Stomach (tissue), 9 donors: ENCODE data around the gene ODAD4. TPM values are rescaled to one million over a fixed set of nuclear protein-coding genes. Genes with fewer than 3 reads are reported as not detected.

Source experiments
- DNase-seq, 2 donors: peaks; one replicate each; pipeline versions ENCODE4 v3.0.0 to v3.0.0-alpha.2; 2013 to 2019
- H3K27ac ChIP-seq, 5 donors: fragments of 200-600 bp in 4 of 5; sonication (generic) in 4 of 5; one replicate each; pipeline ENCODE4 v1.5.1; 2013 to 2019; ENCODE audit warnings: mild to moderate bottlenecking in 1 of 5, moderate library complexity in 1 of 5
- H3K27me3 ChIP-seq, 3 donors: fragments of 200-600 bp; sonication (generic); one replicate each; pipeline ENCODE4 v1.5.1; 2017 to 2019; ENCODE audit warnings: mixed run types in 1 of 3
- H3K36me3 ChIP-seq, 4 donors: fragments of 200-600 bp; sonication (generic); 1 replicate in 3 of 4; 2 replicates in 1 of 4; pipeline ENCODE4 v1.5.1; 2016 to 2019
- H3K4me1 ChIP-seq, 4 donors: fragments of 200-600 bp; sonication (generic); one replicate each; pipeline ENCODE4 v1.5.1; 2016 to 2019
- H3K4me3 ChIP-seq, 4 donors: fragments of 200-600 bp; sonication (generic) in 3 of 4; one replicate each; pipeline ENCODE4 v1.5.1; 2016 to 2019; ENCODE audit warnings: mild to moderate bottlenecking in 1 of 4
- H3K9me3 ChIP-seq, 4 donors: fragments of 200-600 bp; sonication (generic); one replicate each; pipeline ENCODE4 v1.5.1; 2016 to 2019
- CTCF ChIP-seq, 7 experiments: fragments of 450-650 bp in 4 of 7; fragments of 200-600 bp in 3 of 7; sonication (generic) in 3 of 7; IDR thresholded peaks; one replicate each; pipeline ENCODE4 v1.5.1; 2016 to 2019; ENCODE audit warnings: antibody characterized with exemption in 7 of 7, control low read depth in 2 of 7, mild to moderate bottlenecking in 1 of 7
- EP300 ChIP-seq: sonication (generic); formaldehyde crosslinking; IDR thresholded peaks from one replicate; pipeline ENCODE4 v1.6.1; 2017; ENCODE audit warnings: antibody characterized with exemption
- POLR2A ChIP-seq, 4 donors: fragments of 450-650 bp; IDR thresholded peaks; one replicate each; pipeline ENCODE4 v1.6.1; 2016; ENCODE audit warnings: antibody characterized with exemption in 4 of 4, control low read depth in 2 of 4, mild to moderate bottlenecking in 1 of 4, moderate library complexity in 1 of 4
- POLR2AphosphoS5 ChIP-seq, 3 donors: sonication (generic); formaldehyde crosslinking; IDR thresholded peaks; one replicate each; pipeline ENCODE4 v1.6.1; 2016; ENCODE audit warnings: antibody characterized with exemption in 3 of 3
- WGBS, 5 donors: extraction: QIAGEN DNeasy Blood & Tissue Kit in 3 of 5; methylation state at CpG; one replicate each; pipeline versions ENCODE4 v1.1.5 to v1.1.7; 2013 to 2018; 5-methylcytosine and 5-hydroxymethylcytosine counted together
- intact Hi-C: fragments of 100-400 bp; cut with DNase I; formaldehyde crosslinking; loops from one replicate; pipeline ENCODE4 v1.15.1; 2023; ENCODE audit warnings: low total_unique reads
- polyA plus RNA-seq, 3 donors: library from polyadenylated mRNA; stranded (reverse); fragments of 200-250 nt; gene quantifications; one replicate each; pipeline ENCODE4 v1.2.3, GENCODE V29; 2013
- total RNA-seq, 5 donors: library from RNA; depleted of rRNA; stranded (reverse); fragments of >200 nt; gene quantifications; one replicate each; pipeline versions ENCODE4 v1.1.0 to v1.2.3, GENCODE V29; 2014 to 2016
- donor health status: healthy with polysubstance abuse.
- donor health status: Bipolar disorder and iron deficiency.
- donor health status: healthy.

Gene ODAD4
- total and polyA plus RNA-seq, 8 donors = 0.78 to 2.1 (median 1.0) TPM; not detected in 4

GRCh38 chr17:41976142-41976768, 45.8 kb downstream of the ODAD4 start:
- 52 to 77% (median 66%) methylated on average over 9 to 11 of the region's 11 CpGs for WGBS, 5 donors
- TF ChIP-seq POLR2AphosphoS5 (IDR thresholded peaks at IDR 0.05) = no peak
- TF ChIP-seq CTCF (IDR thresholded peaks at IDR 0.05) = no peak
- no peak for TF ChIP-seq POLR2A (IDR thresholded peaks at IDR 0.05)
- TF ChIP-seq EP300 = no peak
- Histone ChIP-seq H3K36me3 (peaks cover 61 to 100% (median 98%) of the 10 kb centered on the region in 4 donors), H3K4me1 (peaks cover 19 to 66% (median 49%) of the 10 kb centered on the region in 4 donors), H3K9me3 (no peaks in the 10 kb centered on the region), H3K4me3 (peak overlapping the region in 1 of 4 donors; percentile 4), H3K27me3 (no peaks in the 10 kb centered on the region), H3K27ac (peak overlapping the region in 4 of 5 donors; percentile 3 to 64 (median 53))
- no peak for DNase-seq
- intact Hi-C loops = no loop called here

GRCh38 chr17:41977991-41978390, 47.6 kb downstream of the ODAD4 start:
- 46 to 71% (median 58%) methylated on average over 4 of the region's 4 CpGs for WGBS, 5 donors
- Histone ChIP-seq H3K9me3 (no peaks in the 10 kb centered on the region), H3K4me3 (no peak overlapping the region), H3K27me3 (no peaks in the 10 kb centered on the region), H3K36me3 (peaks cover 73 to 100% (median 99%) of the 10 kb centered on the region in 4 donors), H3K27ac (peak overlapping the region in 1 of 5 donors; percentile 64), H3K4me1 (peaks cover 8 to 59% (median 33%) of the 10 kb centered on the region in 4 donors)
- intact Hi-C loops = no loop called here
- DNase-seq = peak; percentile 52 to 62
- TF ChIP-seq EP300 (no peak), CTCF (IDR thresholded peaks at IDR 0.05) (no peak), POLR2A (IDR thresholded peaks at IDR 0.05) (no peak), POLR2AphosphoS5 (IDR thresholded peaks at IDR 0.05) (no peak)

GRCh38 chr17:41982026-41982760, 51.8 kb downstream of the ODAD4 start:
- TF ChIP-seq CTCF (IDR thresholded peaks at IDR 0.05) = no peak
- TF ChIP-seq EP300 = no peak
- no peak for TF ChIP-seq POLR2A (IDR thresholded peaks at IDR 0.05)
- no peak for TF ChIP-seq POLR2AphosphoS5 (IDR thresholded peaks at IDR 0.05)
- 73 to 82% (median 77%) methylated on average over 14 of the region's 14 CpGs for WGBS, 5 donors
- DNase-seq = no peak
- peaks cover 0 to 19% (median 11%) of the 10 kb centered on the region in 4 donors for H3K4me1 ChIP-seq
- H3K27ac ChIP-seq = peak overlapping the region in 1 of 5 donors; percentile 31
- H3K4me3 ChIP-seq = no peak overlapping the region
- intact Hi-C loops = no loop called here
- no peaks in the 10 kb centered on the region for H3K9me3 ChIP-seq
- H3K36me3 ChIP-seq = peaks cover 65 to 100% (median 98%) of the 10 kb centered on the region in 4 donors
- no peaks in the 10 kb centered on the region for H3K27me3 ChIP-seq

GRCh38 chr17:41984454-41984853, 54.0 kb downstream of the ODAD4 start:
- intact Hi-C loops = no loop called here
- no peak for TF ChIP-seq POLR2A (IDR thresholded peaks at IDR 0.05)
- TF ChIP-seq POLR2AphosphoS5 (IDR thresholded peaks at IDR 0.05) = no peak
- TF ChIP-seq EP300 = no peak
- no peak for TF ChIP-seq CTCF (IDR thresholded peaks at IDR 0.05)
- Histone ChIP-seq H3K27me3 (no peaks in the 10 kb centered on the region), H3K4me3 (no peak overlapping the region), H3K27ac (no peak overlapping the region), H3K9me3 (no peaks in the 10 kb centered on the region), H3K4me1 (peaks cover 0 to 11% (median 2%) of the 10 kb centered on the region in 4 donors), H3K36me3 (peaks cover 73 to 100% (median 98%) of the 10 kb centered on the region in 4 donors)
- 85 to 97% (median 96%) methylated on average over 8 of the region's 8 CpGs for WGBS, 5 donors
- no peak for DNase-seq
